HCT116 (cell line): ENCODE results near the gene AUTS2. TPM values are rescaled to one million over a fixed set of nuclear protein-coding genes. Genes with fewer than 3 reads are reported as not detected.

Source experiments
- ATAC-seq: fragments of 200-7000 bp; cut with Tn5 transposase; 2 replicates; pipeline ENCODE4 v1.9.1; 2020; ENCODE audit warnings: mild to moderate bottlenecking, moderate library complexity
- BruUV-seq: library from RNA; stranded (reverse); fragments of 400-500 nt; replicated peaks from 2 replicates; lab custom pipeline; 2021; lab: Mats Ljungman, UMichigan
- CTCF ChIA-PET: fragments of 300-600 bp; sonication (Branson Sonifier 250); formaldehyde crosslinking; loops from one replicate; lab custom pipeline; 2021; ENCODE audit warnings: antibody characterized with exemption; lab: Charles Lee
- POLR2A ChIA-PET: fragments of 300-600, 350-600 bp; sonication (Branson Sonifier 250); formaldehyde crosslinking; loops from one replicate; lab custom pipeline; 2021; ENCODE audit warnings: antibody characterized with exemption; lab: Charles Lee
- RAD21 ChIA-PET, 2 experiments: fragments of 300-600 bp; sonication (Branson Sonifier 250); formaldehyde crosslinking; loops; one replicate each; lab custom pipeline; 2023; ENCODE audit warnings: low total read pairs in 2 of 2; ENCODE audit not compliant: uncharacterized antibody in 2 of 2, unreplicated experiment in 2 of 2, low non-redundant PET in 1 of 2; lab: Charles Lee
- DNase-seq: peaks from one replicate; pipeline ENCODE4 v3.0.0-alpha.2; 2010; ENCODE audit warnings: low read depth, low spot score
- H2AFZ ChIP-seq: fragments of 200-600 bp; shearing (Covaris generic), sonication (generic); 2 replicates; pipeline ENCODE4 v1.6.1; 2017; ENCODE audit warnings: low read depth, mixed run types, mixed read lengths, antibody characterized with exemption, low read length; ENCODE audit not compliant: poor library complexity, severe bottlenecking
- H3K27ac ChIP-seq: 2 replicates; pipeline ENCODE4 v1.5.1; 2012; ENCODE audit warnings: low read depth, low read length
- H3K27me3 ChIP-seq: fragments of 200-600 bp; sonication (generic); 2 replicates; pipeline ENCODE4 v1.6.1; 2016; ENCODE audit warnings: mixed run types, low read length, mixed read lengths; ENCODE audit not compliant: insufficient read depth
- H3K36me3 ChIP-seq, 2 experiments: fragments of 200-500 bp in 1 of 2; fragments of 200-600 bp in 1 of 2; sonication (Bioruptor generic) in 1 of 2; sonication (generic) in 1 of 2; 2 replicates each; pipeline versions ENCODE4 v1.5.1 to v1.6.1; 2014 to 2016; ENCODE audit warnings: low read length in 2 of 2, inconsistent platforms in 1 of 2, mixed read lengths in 1 of 2, mixed run types in 1 of 2; ENCODE audit not compliant: insufficient read depth in 2 of 2, control insufficient read depth in 1 of 2
- H3K4me1 ChIP-seq, 2 experiments: fragments of 200-600 bp in 1 of 2; sonication (generic) in 1 of 2; 2 replicates each; pipeline versions ENCODE4 v1.5.1 to v1.6.1; 2012 to 2017; ENCODE audit warnings: low read length in 2 of 2, inconsistent platforms in 1 of 2, mild to moderate bottlenecking in 1 of 2, mixed read lengths in 1 of 2, mixed run types in 1 of 2, moderate library complexity in 1 of 2; ENCODE audit not compliant: insufficient read depth in 2 of 2, control insufficient read depth in 1 of 2
- H3K4me2 ChIP-seq: fragments of 200-600 bp; sonication (generic); 2 replicates; pipeline ENCODE4 v1.6.1; 2017; ENCODE audit warnings: mixed run types, low read length, mixed read lengths
- H3K4me3 ChIP-seq, 2 experiments: fragments of 200-600 bp in 1 of 2; sonication (generic) in 1 of 2; replicated peaks in 1 of 2; 2 replicates each; pipeline ENCODE4 v1.5.1; 2011 to 2016; ENCODE audit warnings: low read length in 2 of 2, control low read depth in 1 of 2, low read depth in 1 of 2, mild to moderate bottlenecking in 1 of 2, mixed read lengths in 1 of 2, mixed run types in 1 of 2
- H3K79me2 ChIP-seq: fragments of 200-600 bp; sonication (generic); 2 replicates; pipeline ENCODE4 v1.6.1; 2017; ENCODE audit warnings: mild to moderate bottlenecking, mixed run types, low read length, moderate library complexity, mixed read lengths; ENCODE audit not compliant: insufficient read depth
- H3K9ac ChIP-seq: fragments of 200-600 bp; sonication (generic); 2 replicates; pipeline ENCODE4 v1.6.1; 2016; ENCODE audit warnings: low read length, mixed read lengths
- H3K9me2 ChIP-seq: fragments of 200-600 bp; sonication (generic), shearing (Covaris generic); 2 replicates; pipeline ENCODE4 v1.6.1; 2017; ENCODE audit warnings: mixed run types, mild to moderate bottlenecking, moderate library complexity; ENCODE audit not compliant: insufficient read depth
- H3K9me3 ChIP-seq, 2 experiments: fragments of 200-500 bp in 1 of 2; fragments of 200-600 bp in 1 of 2; sonication (Bioruptor generic) in 1 of 2; sonication (generic) in 1 of 2; 2 replicates each; pipeline ENCODE4 v1.6.1; 2014 to 2017; ENCODE audit warnings: low read length in 2 of 2, mixed read lengths in 2 of 2, inconsistent platforms in 1 of 2, low read depth in 1 of 2, mild to moderate bottlenecking in 1 of 2, mixed run types in 1 of 2, moderate library complexity in 1 of 2; ENCODE audit not compliant: control insufficient read depth in 1 of 2, insufficient read depth in 1 of 2
- H4K20me1 ChIP-seq: fragments of 200-600 bp; sonication (generic), shearing (Covaris generic); 2 replicates; pipeline ENCODE4 v1.6.1; 2017; ENCODE audit warnings: mixed run types, mild to moderate bottlenecking, moderate library complexity; ENCODE audit not compliant: insufficient read depth
- CBX3 ChIP-seq: IDR thresholded peaks from 2 replicates; pipeline ENCODE4 v1.6.1; 2012; ENCODE audit warnings: low read depth
- CEBPB ChIP-seq: IDR thresholded peaks from 2 replicates; pipeline ENCODE4 v1.6.1; 2012; ENCODE audit warnings: low read depth
- EZH2phosphoT487 ChIP-seq: fragments of 200-600 bp; IDR thresholded peaks from 2 replicates; pipeline ENCODE4 v1.6.1; 2018; ENCODE audit warnings: antibody characterized with exemption, borderline replicate concordance
- POLR2A ChIP-seq: IDR thresholded peaks from 2 replicates; pipeline ENCODE4 v1.7.0; 2011; ENCODE audit warnings: borderline replicate concordance; ENCODE audit not compliant: insufficient read depth, insufficient read length; ENCODE audit errors: extremely low read depth
- POLR2AphosphoS5 ChIP-seq: IDR thresholded peaks from 2 replicates; pipeline ENCODE4 v1.6.1; 2011; ENCODE audit warnings: mild to moderate bottlenecking, low read depth, low read length, moderate library complexity
- RAD21 ChIP-seq: IDR thresholded peaks from 2 replicates; pipeline ENCODE4 v1.6.1; 2012; ENCODE audit warnings: low read depth, mild to moderate bottlenecking
- SP1 ChIP-seq: IDR thresholded peaks from 2 replicates; pipeline ENCODE4 v1.6.1; 2012; ENCODE audit warnings: low read depth
- YY1 ChIP-seq: IDR thresholded peaks from 2 replicates; pipeline ENCODE4 v1.6.1; 2011; ENCODE audit warnings: low read length, low read depth, moderate library complexity, mild to moderate bottlenecking; ENCODE audit not compliant: insufficient replicate concordance; ENCODE audit errors: extremely low read depth
- ZFX ChIP-seq: fragments of 450-650 bp; IDR thresholded peaks from 2 replicates; pipeline ENCODE4 v1.6.1; 2017
- intact Hi-C: fragments of 100-400 bp; cut with micrococcal nuclease; formaldehyde crosslinking; loops from 2 replicates; pipeline ENCODE4 v1.10.0; 2022
- total RNA-seq: library from RNA; stranded (reverse); gene quantifications from one replicate; pipeline ENCODE4 v1.2.1, GENCODE V29; 2021; ENCODE audit not compliant: unreplicated experiment
- TF ChIP-seq, protein P1 (sequence below): IDR thresholded peaks from 2 replicates; pipeline ENCODE4 v1.6.1; 2012; ENCODE audit warnings: low read depth
- TF ChIP-seq, protein P2 (sequence below): IDR thresholded peaks from 2 replicates; pipeline ENCODE4 v1.6.1; 2012
- TF ChIP-seq, protein P3 (sequence below): IDR thresholded peaks from 2 replicates; pipeline ENCODE4 v1.6.1; 2012
- TF ChIP-seq, protein P4 (sequence below): IDR thresholded peaks from 2 replicates; pipeline ENCODE4 v1.6.1; 2011; ENCODE audit warnings: mild to moderate bottlenecking, low read length, moderate library complexity; ENCODE audit not compliant: insufficient replicate concordance; ENCODE audit errors: extremely low read depth

Gene AUTS2
- total RNA-seq, 1 experiment from 2014 or later, result 0.93 TPM

DNA sequence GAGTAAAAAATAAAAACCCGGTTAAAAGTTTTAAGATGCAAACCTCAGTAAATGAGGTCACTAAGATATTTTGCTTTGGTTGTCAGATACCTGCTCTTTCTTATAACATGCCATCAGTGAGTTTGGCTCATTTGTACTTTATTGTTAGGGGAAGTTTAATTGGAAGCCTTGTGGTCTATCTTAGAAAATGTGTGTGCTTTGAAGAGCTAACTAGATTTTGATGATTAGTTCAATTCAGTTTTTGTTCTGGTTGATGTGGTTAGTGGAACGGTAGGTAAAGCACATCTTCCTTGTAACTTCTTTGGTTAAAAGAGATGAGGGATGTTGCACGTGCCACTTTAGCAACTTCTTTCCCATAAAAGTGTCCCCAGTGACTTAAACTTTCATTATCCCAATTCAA, 1180.3 kb downstream of the AUTS2 start:
- Histone ChIP-seq H3K36me3 (no peaks in the 10 kb centered on the region), H3K9me3 (peaks cover 0 to 18% of the 10 kb centered on the region in 2 experiments; a peak in 2 of 4 replicates), H3K4me2 (no peak overlapping the region), H3K4me1 (no peaks in the 10 kb centered on the region), H4K20me1 (no peaks in the 10 kb centered on the region), H2AFZ (no peak overlapping the region), H3K27ac (no peak overlapping the region), H3K4me3 (no peak overlapping the region), H3K9ac (no peak overlapping the region), H3K9me2 (no peaks in the 10 kb centered on the region), H3K79me2 (no peaks in the 10 kb centered on the region), H3K27me3 (no peaks in the 10 kb centered on the region)
- ChIA-PET CTCF (no interaction called here), POLR2A (no interaction called here), RAD21 (no interaction called here)
- DNase-seq (no peak), ATAC-seq (no peak)
- intact Hi-C loops, result no loop called here
- BruUV-seq, result no TSS peak
- no peak for TF ChIP-seq CEBPB
- TF ChIP-seq, protein P1, sequence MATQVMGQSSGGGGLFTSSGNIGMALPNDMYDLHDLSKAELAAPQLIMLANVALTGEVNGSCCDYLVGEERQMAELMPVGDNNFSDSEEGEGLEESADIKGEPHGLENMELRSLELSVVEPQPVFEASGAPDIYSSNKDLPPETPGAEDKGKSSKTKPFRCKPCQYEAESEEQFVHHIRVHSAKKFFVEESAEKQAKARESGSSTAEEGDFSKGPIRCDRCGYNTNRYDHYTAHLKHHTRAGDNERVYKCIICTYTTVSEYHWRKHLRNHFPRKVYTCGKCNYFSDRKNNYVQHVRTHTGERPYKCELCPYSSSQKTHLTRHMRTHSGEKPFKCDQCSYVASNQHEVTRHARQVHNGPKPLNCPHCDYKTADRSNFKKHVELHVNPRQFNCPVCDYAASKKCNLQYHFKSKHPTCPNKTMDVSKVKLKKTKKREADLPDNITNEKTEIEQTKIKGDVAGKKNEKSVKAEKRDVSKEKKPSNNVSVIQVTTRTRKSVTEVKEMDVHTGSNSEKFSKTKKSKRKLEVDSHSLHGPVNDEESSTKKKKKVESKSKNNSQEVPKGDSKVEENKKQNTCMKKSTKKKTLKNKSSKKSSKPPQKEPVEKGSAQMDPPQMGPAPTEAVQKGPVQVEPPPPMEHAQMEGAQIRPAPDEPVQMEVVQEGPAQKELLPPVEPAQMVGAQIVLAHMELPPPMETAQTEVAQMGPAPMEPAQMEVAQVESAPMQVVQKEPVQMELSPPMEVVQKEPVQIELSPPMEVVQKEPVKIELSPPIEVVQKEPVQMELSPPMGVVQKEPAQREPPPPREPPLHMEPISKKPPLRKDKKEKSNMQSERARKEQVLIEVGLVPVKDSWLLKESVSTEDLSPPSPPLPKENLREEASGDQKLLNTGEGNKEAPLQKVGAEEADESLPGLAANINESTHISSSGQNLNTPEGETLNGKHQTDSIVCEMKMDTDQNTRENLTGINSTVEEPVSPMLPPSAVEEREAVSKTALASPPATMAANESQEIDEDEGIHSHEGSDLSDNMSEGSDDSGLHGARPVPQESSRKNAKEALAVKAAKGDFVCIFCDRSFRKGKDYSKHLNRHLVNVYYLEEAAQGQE, result no peak
- no peak for TF ChIP-seq POLR2AphosphoS5
- no peak for TF ChIP-seq YY1
- TF ChIP-seq, protein P2, sequence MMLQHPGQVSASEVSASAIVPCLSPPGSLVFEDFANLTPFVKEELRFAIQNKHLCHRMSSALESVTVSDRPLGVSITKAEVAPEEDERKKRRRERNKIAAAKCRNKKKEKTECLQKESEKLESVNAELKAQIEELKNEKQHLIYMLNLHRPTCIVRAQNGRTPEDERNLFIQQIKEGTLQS, result no peak
- TF ChIP-seq POLR2A, result no peak
- TF ChIP-seq CBX3, result no peak
- no peak for TF ChIP-seq SP1
- TF ChIP-seq EZH2phosphoT487, result no peak
- TF ChIP-seq, protein P3, sequence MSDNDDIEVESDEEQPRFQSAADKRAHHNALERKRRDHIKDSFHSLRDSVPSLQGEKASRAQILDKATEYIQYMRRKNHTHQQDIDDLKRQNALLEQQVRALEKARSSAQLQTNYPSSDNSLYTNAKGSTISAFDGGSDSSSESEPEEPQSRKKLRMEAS, result no peak
- TF ChIP-seq RAD21, result no peak
- TF ChIP-seq, protein P4, sequence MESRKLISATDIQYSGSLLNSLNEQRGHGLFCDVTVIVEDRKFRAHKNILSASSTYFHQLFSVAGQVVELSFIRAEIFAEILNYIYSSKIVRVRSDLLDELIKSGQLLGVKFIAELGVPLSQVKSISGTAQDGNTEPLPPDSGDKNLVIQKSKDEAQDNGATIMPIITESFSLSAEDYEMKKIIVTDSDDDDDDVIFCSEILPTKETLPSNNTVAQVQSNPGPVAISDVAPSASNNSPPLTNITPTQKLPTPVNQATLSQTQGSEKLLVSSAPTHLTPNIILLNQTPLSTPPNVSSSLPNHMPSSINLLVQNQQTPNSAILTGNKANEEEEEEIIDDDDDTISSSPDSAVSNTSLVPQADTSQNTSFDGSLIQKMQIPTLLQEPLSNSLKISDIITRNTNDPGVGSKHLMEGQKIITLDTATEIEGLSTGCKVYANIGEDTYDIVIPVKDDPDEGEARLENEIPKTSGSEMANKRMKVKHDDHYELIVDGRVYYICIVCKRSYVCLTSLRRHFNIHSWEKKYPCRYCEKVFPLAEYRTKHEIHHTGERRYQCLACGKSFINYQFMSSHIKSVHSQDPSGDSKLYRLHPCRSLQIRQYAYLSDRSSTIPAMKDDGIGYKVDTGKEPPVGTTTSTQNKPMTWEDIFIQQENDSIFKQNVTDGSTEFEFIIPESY, result no peak
- no peak for TF ChIP-seq ZFX
- TF ChIP-seq, all 23 proteins: peak for 0
